SU-DHL-6 (cell line): ENCODE measurements around the gene INPP5K.

ENCODE experiments used
- H2AFZ ChIP-seq: fragments of 200-600 bp; sonication (generic); 2 replicates; pipeline ENCODE4 v1.6.1; 2014; ENCODE audit warnings: low read depth, mild to moderate bottlenecking, moderate library complexity, mixed read lengths, antibody characterized with exemption, low read length; ENCODE audit not compliant: severe bottlenecking
- H3F3A ChIP-seq: fragments of 200-600 bp; shearing (Covaris generic); 2 replicates; pipeline ENCODE4 v1.6.0; 2016; ENCODE audit warnings: antibody characterized with exemption, mild to moderate bottlenecking; ENCODE audit not compliant: insufficient read depth
- H3K27ac ChIP-seq: fragments of 200-600 bp; sonication (generic); 2 replicates; pipeline ENCODE4 v1.5.1; 2016; ENCODE audit warnings: low read depth, mild to moderate bottlenecking, low read length, moderate library complexity, mixed read lengths
- H3K27me3 ChIP-seq: fragments of 200-600 bp; sonication (generic), shearing (Covaris generic); 2 replicates; pipeline ENCODE4 v1.6.0; 2014; ENCODE audit warnings: mild to moderate bottlenecking, low read length
- H3K36me3 ChIP-seq: fragments of 200-600 bp; sonication (generic); 2 replicates; pipeline ENCODE4 v1.6.1; 2014; ENCODE audit warnings: mild to moderate bottlenecking, low read length, mixed read lengths
- H3K4me2 ChIP-seq: fragments of 300-600, 200-600 bp; shearing (Covaris generic), sonication (generic); 2 replicates; pipeline ENCODE4 v1.6.0; 2014; ENCODE audit warnings: low read length, low read depth, mild to moderate bottlenecking; ENCODE audit not compliant: poor library complexity, severe bottlenecking
- H3K4me3 ChIP-seq: fragments of 200-600 bp; sonication (generic); 2 replicates; pipeline ENCODE4 v1.5.1; 2014; ENCODE audit warnings: antibody characterized with exemption, low read length, mild to moderate bottlenecking, mixed read lengths; ENCODE audit not compliant: insufficient read depth, poor library complexity, severe bottlenecking
- H3K79me2 ChIP-seq: fragments of 200-600 bp; sonication (generic); 2 replicates; pipeline ENCODE4 v1.6.1; 2014; ENCODE audit warnings: mild to moderate bottlenecking, low read length, moderate library complexity; ENCODE audit not compliant: insufficient read depth
- H3K9ac ChIP-seq: fragments of 200-600 bp; sonication (generic); 2 replicates; pipeline ENCODE4 v1.7.0; 2014; ENCODE audit warnings: mild to moderate bottlenecking, low read length
- H3K9me2 ChIP-seq: fragments of 200-600 bp; sonication (generic); replicated peaks from 2 replicates; pipeline ENCODE4 v1.6.1; 2014; ENCODE audit warnings: low read length; ENCODE audit not compliant: insufficient read depth
- H3K9me3 ChIP-seq: fragments of 200-600 bp; sonication (generic); 2 replicates; pipeline ENCODE4 v1.6.1; 2014; ENCODE audit warnings: low read length, mixed read lengths; ENCODE audit not compliant: insufficient read depth
- H4K20me1 ChIP-seq: fragments of 200-600 bp; sonication (generic); 2 replicates; pipeline ENCODE4 v1.6.1; 2014; ENCODE audit warnings: low read depth, mild to moderate bottlenecking, antibody characterized with exemption, low read length, moderate library complexity, mixed read lengths
- EZH2phosphoT487 ChIP-seq: fragments of 200-600 bp; sonication (generic), shearing (Covaris generic); conservative IDR thresholded peaks from 2 replicates; pipeline ENCODE4 v1.6.1; 2018; ENCODE audit warnings: mild to moderate bottlenecking, antibody characterized with exemption, low read length, moderate library complexity, mixed read lengths
- TF ChIP-seq, protein P1 (sequence below): fragments of 200-600 bp; sonication (generic); IDR thresholded peaks from one replicate; pipeline ENCODE4 v1.5.1; 2017; ENCODE audit warnings: antibody characterized with exemption, mild to moderate bottlenecking, low read length, moderate library complexity; ENCODE audit not compliant: insufficient read depth, poor library complexity, severe bottlenecking

INPP5K gene

DNA sequence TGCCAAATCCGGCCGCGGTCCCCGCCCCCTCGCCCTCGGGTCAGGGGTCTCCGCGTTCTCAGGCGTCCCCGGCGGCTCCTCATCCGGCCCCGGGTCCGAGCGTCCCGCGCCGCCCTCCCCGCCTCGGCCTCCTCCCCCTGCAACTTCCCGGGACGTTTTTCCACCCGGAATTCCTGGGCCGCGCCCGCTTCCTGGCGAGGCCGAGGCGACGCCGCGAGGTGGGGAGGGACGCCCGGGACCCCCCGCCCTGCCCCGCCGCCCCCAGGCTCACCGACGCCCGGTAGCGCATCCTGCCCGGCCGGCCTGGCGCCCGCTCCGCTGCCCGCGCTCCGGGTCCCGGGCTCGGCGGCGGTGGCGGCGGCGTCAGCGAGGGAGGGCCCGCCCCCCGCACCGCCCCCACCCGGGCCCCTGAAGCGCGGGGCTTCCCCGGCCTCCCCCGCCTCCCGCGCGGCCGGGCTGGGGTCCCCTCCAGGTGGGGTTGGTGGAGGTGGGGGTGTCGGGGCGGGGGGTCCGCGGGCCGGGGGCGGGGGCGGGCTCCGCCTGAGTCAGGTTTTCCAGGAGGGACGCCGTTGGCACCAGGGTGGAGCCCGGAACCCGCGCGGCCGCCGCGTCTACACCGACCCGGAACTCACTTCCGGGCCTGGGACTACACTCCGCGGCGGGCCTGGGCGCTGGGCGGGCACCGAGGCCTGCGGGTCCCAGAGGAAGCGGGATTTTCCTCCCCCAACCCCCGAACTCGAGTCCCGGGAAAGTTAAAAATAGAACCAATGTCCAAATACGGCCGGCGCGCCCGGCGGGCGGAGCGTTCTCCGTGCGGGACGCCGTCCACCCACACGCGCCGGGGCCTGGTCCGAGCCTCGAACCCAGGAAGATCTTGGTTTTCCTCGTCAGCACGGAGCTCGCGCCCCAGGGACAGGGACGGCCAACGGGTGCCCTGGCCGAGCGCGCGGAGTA lies 30.7 kb downstream of the INPP5K start:
- Histone ChIP-seq H3K4me2 (peak overlapping the region; percentile 78), H3K36me3 (no peaks in the 10 kb centered on the region), H3K9me3 (no peaks in the 10 kb centered on the region), H4K20me1 (no peaks in the 10 kb centered on the region), H3K27ac (peak overlapping the region; percentile 95), H3K27me3 (no peaks in the 10 kb centered on the region), H3F3A (peaks cover 39% of the 10 kb centered on the region), H3K79me2 (no peaks in the 10 kb centered on the region), H2AFZ (peak overlapping the region; percentile 73), H3K9me2 (no peaks in the 10 kb centered on the region), H3K4me3 (peak overlapping the region; percentile 69), H3K9ac (peak overlapping the region; percentile 72)
- TF ChIP-seq, protein P1, sequence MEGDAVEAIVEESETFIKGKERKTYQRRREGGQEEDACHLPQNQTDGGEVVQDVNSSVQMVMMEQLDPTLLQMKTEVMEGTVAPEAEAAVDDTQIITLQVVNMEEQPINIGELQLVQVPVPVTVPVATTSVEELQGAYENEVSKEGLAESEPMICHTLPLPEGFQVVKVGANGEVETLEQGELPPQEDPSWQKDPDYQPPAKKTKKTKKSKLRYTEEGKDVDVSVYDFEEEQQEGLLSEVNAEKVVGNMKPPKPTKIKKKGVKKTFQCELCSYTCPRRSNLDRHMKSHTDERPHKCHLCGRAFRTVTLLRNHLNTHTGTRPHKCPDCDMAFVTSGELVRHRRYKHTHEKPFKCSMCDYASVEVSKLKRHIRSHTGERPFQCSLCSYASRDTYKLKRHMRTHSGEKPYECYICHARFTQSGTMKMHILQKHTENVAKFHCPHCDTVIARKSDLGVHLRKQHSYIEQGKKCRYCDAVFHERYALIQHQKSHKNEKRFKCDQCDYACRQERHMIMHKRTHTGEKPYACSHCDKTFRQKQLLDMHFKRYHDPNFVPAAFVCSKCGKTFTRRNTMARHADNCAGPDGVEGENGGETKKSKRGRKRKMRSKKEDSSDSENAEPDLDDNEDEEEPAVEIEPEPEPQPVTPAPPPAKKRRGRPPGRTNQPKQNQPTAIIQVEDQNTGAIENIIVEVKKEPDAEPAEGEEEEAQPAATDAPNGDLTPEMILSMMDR = no peak
- no peak for TF ChIP-seq EZH2phosphoT487

DNA sequence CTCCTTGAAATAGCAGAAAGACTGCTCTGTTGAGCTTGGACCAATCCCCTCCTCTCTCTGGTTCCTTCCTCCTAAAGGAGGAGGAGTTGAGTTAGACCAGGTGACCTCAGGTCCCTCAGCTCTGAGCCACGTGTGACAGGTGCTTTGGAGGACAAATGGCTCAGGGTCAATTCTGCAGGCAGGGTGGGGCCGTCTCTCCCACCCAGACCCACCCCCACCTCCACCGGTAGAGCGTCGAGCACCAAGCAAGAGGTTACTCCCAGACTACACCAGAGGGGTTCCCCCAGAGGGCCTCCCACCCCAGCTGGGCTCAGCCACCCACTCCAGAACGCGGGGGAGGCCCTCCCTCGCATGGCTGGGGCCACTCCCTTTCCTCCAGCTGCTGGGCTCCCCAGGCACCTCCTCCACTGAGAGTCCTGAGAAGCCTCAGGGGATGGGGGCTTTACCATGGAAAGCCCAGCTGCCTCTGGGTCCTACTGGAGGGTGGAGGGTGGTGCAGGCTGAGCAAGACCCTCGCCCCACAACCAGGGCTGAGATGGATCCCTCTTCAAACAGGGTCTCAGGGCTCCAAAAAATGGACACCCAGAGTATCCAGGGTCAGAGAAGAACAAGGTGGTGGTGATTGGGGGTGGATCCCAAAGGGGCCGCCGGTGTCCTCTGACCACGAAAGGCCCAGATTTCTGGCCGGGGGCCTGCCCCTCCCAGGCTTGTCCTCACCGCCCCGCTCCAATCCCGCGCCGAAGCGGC lies 31.6 kb downstream of the INPP5K start:
- peaks cover 33% of the 10 kb centered on the region for H3F3A ChIP-seq
- H4K20me1 ChIP-seq = no peaks in the 10 kb centered on the region
- H3K4me3 ChIP-seq = peak overlapping the region; percentile 69
- peak overlapping the region; percentile 78 for H3K4me2 ChIP-seq
- no peaks in the 10 kb centered on the region for H3K27me3 ChIP-seq
- H3K27ac ChIP-seq = peak overlapping the region; percentile 78
- TF ChIP-seq, protein P1 = no peak
- TF ChIP-seq EZH2phosphoT487 = no peak
- H3K9me3 ChIP-seq = no peaks in the 10 kb centered on the region
- H3K79me2 ChIP-seq = no peaks in the 10 kb centered on the region
- no peaks in the 10 kb centered on the region for H3K9me2 ChIP-seq
- peak overlapping the region; percentile 72 for H3K9ac ChIP-seq
- H3K36me3 ChIP-seq = no peaks in the 10 kb centered on the region
- H2AFZ ChIP-seq = peak overlapping the region; percentile 20

DNA sequence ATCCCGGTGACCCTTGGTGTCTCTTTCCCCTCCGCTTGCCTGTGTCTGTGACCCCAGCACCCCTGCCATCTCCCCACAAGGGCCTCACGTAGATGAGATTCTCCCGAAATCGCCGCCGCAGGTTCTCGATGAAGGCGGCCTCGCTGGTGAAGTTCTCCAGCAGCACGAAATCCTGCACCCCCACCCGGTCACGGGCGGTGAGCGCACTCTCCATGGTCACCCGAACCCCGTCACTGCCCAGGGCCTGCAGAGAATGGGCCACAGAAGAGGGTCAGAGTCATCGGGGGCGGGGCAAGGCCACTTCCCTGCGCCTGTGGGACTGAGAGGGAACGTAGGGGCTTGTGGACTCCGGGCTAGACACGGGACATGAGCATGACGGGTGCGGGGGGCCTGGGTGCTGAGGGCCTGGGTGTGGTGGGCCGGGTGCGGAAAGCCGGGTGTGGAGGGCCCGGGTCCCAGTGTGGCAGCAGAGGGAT lies 32.3 kb downstream of the INPP5K start:
- H3K4me3 ChIP-seq = no peak overlapping the region
- no peaks in the 10 kb centered on the region for H3K9me2 ChIP-seq
- peak overlapping the region; percentile 7; the same call in 1 of the 2 replicates for H3K27ac ChIP-seq
- peaks cover 31% of the 10 kb centered on the region for H3F3A ChIP-seq
- H2AFZ ChIP-seq = no peak overlapping the region
- no peaks in the 10 kb centered on the region for H3K9me3 ChIP-seq
- H3K27me3 ChIP-seq = no peaks in the 10 kb centered on the region
- H3K9ac ChIP-seq = no peak overlapping the region
- no peaks in the 10 kb centered on the region for H4K20me1 ChIP-seq
- TF ChIP-seq, protein P1 = no peak
- TF ChIP-seq EZH2phosphoT487 = no peak
- no peaks in the 10 kb centered on the region for H3K79me2 ChIP-seq
- no peaks in the 10 kb centered on the region for H3K36me3 ChIP-seq
- peak overlapping the region; percentile 30 for H3K4me2 ChIP-seq
